ENCODE results near the gene CC2D1A. TPM values are rescaled to one million over a fixed set of nuclear protein-coding genes. Genes with fewer than 3 reads are reported as not detected.

The CC2D1A gene
- total and polyA plus RNA-seq, 2 experiments from 2014 or later, result 23.1 to 39.7 TPM

GRCh38 chr19:13887517-13887916 is 18.5 kb upstream of the CC2D1A start:
- peaks cover 2% of the 10 kb centered on the region for H3K27me3 Mint-ChIP-seq (ENCODE audit: insufficient read depth, low read depth, poor library complexity)
- Histone ChIP-seq H3K4me2 (no peak overlapping the region), H3K9me2 (ENCODE audit: insufficient read depth) (no peaks in the 10 kb centered on the region), H3F3A (replicated peaks; ENCODE audit: low read depth) (no peaks in the 10 kb centered on the region), H3K79me2 (replicated peaks; ENCODE audit: insufficient read depth) (no peaks in the 10 kb centered on the region), H3K36me3 (ENCODE audit: insufficient read depth) (no peaks in the 10 kb centered on the region), H4K20me1 (replicated peaks; ENCODE audit: insufficient read depth) (no peaks in the 10 kb centered on the region), H2AFZ (no peak overlapping the region), H3K4me1 (ENCODE audit: insufficient read depth) (no peaks in the 10 kb centered on the region), H3K27ac (ENCODE audit: low read depth) (no peak overlapping the region), H3K4me3 (no peak overlapping the region), H3K27me3 (ENCODE audit: insufficient read depth) (no peaks in the 10 kb centered on the region)
- no peak overlapping the region for H3K4me3 Mint-ChIP-seq
- TF ChIP-seq REST (IDR thresholded peaks at IDR 0.05; ENCODE audit: unreplicated experiment) (no peak), CTCF (conservative IDR thresholded peaks at IDR 0.05; ENCODE audit: low read depth in 2 of 2) (no peak), JUNB (IDR thresholded peaks at IDR 0.05; ENCODE audit: unreplicated experiment) (no peak), EZH2phosphoT487 (IDR thresholded peaks at IDR 0.05; ENCODE audit: unreplicated experiment) (no peak), ZNF462 (CRISPR knock-in tag; IDR thresholded peaks at IDR 0.05) (no peak)
- no peak overlapping the region for H3K27ac Mint-ChIP-seq
- no peak for ATAC-seq
- H3K36me3 Mint-ChIP-seq (ENCODE audit: low read depth), result no peaks in the 10 kb centered on the region
- DNase-seq (ENCODE audit: low spot score), result no peak
- no peaks in the 10 kb centered on the region for H3K9me3 Mint-ChIP-seq
- H3K4me1 Mint-ChIP-seq, result peaks cover 6% of the 10 kb centered on the region
